BLaER1 (cell line): ENCODE results near the gene ANKRD18B.
"Not testable (repeated sequence)": the region's sequence is repeated elsewhere in the genome, so short reads cannot be mapped to it uniquely, and the experiment has no call there.

Experiments used
- H3K27ac ChIP-seq: shearing (Covaris generic); formaldehyde crosslinking; 2 replicates; pipeline ENCODE4 v1.8.1; 2022
- H3K27me3 ChIP-seq: shearing (Covaris generic); formaldehyde crosslinking; 2 replicates; pipeline ENCODE4 v1.8.1; 2022
- H3K36me3 ChIP-seq: shearing (Covaris generic); formaldehyde crosslinking; 2 replicates; pipeline ENCODE4 v1.8.1; 2022
- H3K4me1 ChIP-seq: shearing (Covaris generic); formaldehyde crosslinking; 2 replicates; pipeline ENCODE4 v1.8.1; 2022
- H3K4me2 ChIP-seq: shearing (Covaris generic); formaldehyde crosslinking; 2 replicates; pipeline ENCODE4 v1.8.1; 2022
- H3K4me3 ChIP-seq: shearing (Covaris generic); formaldehyde crosslinking; 2 replicates; pipeline ENCODE4 v1.8.1; 2022
- H3K9ac ChIP-seq: shearing (Covaris generic); formaldehyde crosslinking; 2 replicates; pipeline ENCODE4 v1.8.1; 2022
- H3K9me3 ChIP-seq: shearing (Covaris generic); formaldehyde crosslinking; 2 replicates; pipeline ENCODE4 v1.8.1; 2022
- H4K20me1 ChIP-seq: shearing (Covaris generic); formaldehyde crosslinking; 2 replicates; pipeline ENCODE4 v1.8.1; 2022
- Cebpa-rat ChIP-seq: shearing (Covaris generic); IDR thresholded peaks from 2 replicates; pipeline ENCODE4 v1.8.1; 2022

Gene ANKRD18B

DNA sequence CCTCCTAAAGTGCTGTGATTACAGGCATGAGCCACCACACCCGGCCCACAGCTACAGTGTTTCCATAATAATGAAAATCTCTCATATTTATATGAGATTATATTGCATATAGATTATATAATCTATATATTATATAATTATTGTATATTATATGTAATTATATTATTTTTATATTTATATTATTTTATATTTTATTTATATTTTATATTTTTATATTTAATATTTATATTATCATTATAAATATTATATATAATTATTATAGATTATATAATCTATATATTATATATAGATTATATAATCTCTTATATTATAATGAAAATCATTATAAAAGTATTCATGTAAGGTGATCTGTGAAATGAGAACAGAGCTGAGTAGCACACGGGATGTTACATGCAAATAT, 11.5 kb downstream of the ANKRD18B start:
- H3K4me3 ChIP-seq = no peak overlapping the region
- H4K20me1 ChIP-seq = no peaks in the 10 kb centered on the region
- H3K9me3 ChIP-seq = no peaks in the 10 kb centered on the region
- H3K36me3 ChIP-seq = no peaks in the 10 kb centered on the region
- no peak overlapping the region for H3K9ac ChIP-seq
- TF ChIP-seq Cebpa-rat = no peak
- no peak overlapping the region for H3K27ac ChIP-seq
- no peaks in the 10 kb centered on the region for H3K4me1 ChIP-seq
- no peak overlapping the region for H3K4me2 ChIP-seq
- no peaks in the 10 kb centered on the region for H3K27me3 ChIP-seq

DNA sequence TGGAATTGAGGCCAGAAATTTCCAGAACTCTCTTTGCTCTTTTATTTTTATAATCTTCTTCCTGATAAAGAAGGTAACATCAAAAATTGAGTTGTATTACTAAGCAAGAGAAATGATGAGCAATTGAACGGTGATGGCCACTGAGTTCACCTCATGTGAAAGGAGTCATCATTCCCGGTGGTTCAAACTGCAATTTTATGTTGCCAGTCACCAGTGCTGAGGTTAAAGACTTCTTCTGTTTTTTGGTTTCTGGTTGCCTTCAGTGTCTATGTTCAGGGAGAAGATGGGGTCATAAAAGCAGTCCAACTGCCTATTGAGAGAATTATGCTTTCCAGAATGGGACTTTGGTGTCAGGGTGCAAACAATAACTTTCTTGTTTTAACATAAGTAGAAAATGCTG, 19.4 kb downstream of the ANKRD18B start:
- not testable (repeated sequence) for H3K4me1 ChIP-seq, H4K20me1 ChIP-seq, H3K4me3 ChIP-seq, H3K9me3 ChIP-seq, H3K4me2 ChIP-seq, H3K27me3 ChIP-seq, H3K36me3 ChIP-seq, H3K27ac ChIP-seq, H3K9ac ChIP-seq

DNA sequence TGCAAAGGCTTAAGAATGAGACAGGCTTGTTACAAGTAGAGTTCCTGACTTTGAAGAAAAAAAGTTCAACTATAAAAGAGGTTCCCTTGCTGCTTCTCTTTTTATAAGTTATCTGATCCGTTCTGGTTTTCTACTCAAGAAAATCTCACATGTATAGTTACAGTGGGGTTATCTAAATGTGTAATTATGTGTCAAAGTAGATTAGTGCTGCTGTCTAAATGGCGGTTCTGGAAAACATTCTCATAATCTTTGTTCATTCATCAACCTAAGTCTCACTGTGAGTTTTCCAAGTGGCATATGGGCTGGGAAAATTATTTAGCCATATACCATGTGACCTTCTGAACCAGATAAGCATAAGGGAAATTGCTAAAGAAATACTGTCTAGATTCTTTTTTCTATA, 21.7 kb downstream of the ANKRD18B start:
- H3K27ac ChIP-seq, H3K36me3 ChIP-seq, H3K27me3 ChIP-seq, H4K20me1 ChIP-seq, H3K4me2 ChIP-seq, H3K4me3 ChIP-seq, H3K4me1 ChIP-seq, H3K9me3 ChIP-seq, H3K9ac ChIP-seq: not testable (repeated sequence)

DNA sequence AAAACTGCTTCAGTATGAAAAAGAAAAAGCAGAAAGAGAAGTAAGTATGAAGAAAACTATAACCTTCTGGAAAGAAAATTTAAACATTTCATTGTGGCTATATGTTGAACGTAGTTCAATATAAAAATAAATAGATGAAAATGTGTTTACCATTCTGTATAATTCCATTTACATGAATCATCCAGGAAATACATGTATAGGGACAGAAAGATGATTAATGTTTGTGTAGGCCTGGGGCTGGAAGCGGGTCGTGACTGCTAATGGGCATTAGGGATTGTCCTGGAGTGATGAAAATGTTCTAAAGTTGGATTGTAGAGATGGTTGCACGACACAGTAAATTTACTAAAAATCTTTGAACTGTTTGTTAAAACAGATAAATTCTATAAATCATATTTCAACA, 24.8 kb downstream of the ANKRD18B start:
- not testable (repeated sequence) for H3K27ac ChIP-seq, H3K4me1 ChIP-seq, H3K9ac ChIP-seq, H3K9me3 ChIP-seq, H3K27me3 ChIP-seq, H3K4me2 ChIP-seq, H3K36me3 ChIP-seq, H3K4me3 ChIP-seq, H4K20me1 ChIP-seq

DNA sequence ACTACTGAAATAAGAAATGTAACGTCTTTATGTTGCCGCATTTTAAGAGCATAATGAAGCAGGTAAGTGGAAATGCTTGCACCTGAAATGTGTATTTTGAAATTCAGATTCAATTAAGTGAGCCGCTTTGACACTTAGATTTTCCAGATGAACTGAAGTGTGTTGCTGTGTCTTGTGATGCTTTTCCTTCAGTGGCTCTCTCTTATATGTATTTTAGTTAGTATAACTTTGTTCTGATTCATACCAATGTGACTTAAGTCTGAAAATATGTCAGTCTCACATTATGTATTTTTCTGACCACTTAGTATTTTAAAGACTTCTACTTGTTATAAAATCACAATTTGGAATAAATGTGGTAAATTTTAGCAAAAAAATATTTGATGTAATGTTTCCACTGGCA, 25.4 kb downstream of the ANKRD18B start:
- not testable (repeated sequence) for H3K27ac ChIP-seq, H3K9ac ChIP-seq, H3K4me2 ChIP-seq

DNA sequence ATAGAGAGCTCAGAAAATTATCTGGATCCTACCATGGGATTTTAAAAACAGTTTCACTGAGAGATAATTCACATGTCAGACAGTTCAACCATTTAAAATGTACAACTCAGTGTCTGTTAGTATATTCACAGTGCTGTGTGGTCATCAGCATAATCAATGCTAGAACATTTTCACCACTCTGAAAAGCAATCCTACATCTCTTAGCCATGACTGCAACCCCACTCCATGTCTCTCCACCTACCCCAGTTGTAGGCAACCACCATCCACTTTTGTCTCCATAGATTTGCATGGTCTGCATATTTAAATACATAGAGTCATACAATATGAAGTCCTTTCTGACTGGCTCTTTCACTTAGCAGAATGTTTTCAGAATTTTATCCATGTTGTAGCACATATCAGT, 27.1 kb downstream of the ANKRD18B start:
- H3K36me3 ChIP-seq, H3K9ac ChIP-seq, H3K4me2 ChIP-seq, H3K4me1 ChIP-seq, H3K4me3 ChIP-seq, H3K9me3 ChIP-seq, H4K20me1 ChIP-seq, H3K27ac ChIP-seq, H3K27me3 ChIP-seq: not testable (repeated sequence)

More for the DNA sequence above, 25.4 kb downstream of the ANKRD18B start:
- not testable (repeated sequence) for H3K27me3 ChIP-seq, H3K4me3 ChIP-seq, H3K9me3 ChIP-seq, H3K36me3 ChIP-seq, H3K4me1 ChIP-seq, H4K20me1 ChIP-seq

DNA sequence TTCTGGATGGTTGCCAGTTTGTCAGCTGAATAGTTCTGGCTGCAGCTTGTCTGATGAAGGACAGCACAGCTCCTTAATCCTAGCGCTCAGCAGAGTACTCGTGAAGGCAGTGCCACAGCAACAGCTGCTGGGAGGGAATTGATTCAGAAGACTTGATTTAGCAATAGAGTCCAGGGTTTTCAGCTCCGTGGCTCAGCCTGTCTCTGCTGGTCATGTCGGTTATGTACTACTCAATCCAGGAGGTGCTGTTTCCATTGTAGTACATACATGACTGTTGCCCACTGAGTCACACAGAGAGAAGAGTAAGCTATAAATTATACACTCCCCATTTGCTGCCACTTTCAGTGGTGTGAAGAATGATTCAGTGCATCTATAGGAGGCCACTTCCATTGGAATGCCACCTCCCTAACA, 28.3 kb downstream of the ANKRD18B start:
- H3K9me3 ChIP-seq, H4K20me1 ChIP-seq, H3K4me1 ChIP-seq, H3K4me2 ChIP-seq, H3K27ac ChIP-seq, H3K9ac ChIP-seq, H3K27me3 ChIP-seq, H3K36me3 ChIP-seq, H3K4me3 ChIP-seq: not testable (repeated sequence)

DNA sequence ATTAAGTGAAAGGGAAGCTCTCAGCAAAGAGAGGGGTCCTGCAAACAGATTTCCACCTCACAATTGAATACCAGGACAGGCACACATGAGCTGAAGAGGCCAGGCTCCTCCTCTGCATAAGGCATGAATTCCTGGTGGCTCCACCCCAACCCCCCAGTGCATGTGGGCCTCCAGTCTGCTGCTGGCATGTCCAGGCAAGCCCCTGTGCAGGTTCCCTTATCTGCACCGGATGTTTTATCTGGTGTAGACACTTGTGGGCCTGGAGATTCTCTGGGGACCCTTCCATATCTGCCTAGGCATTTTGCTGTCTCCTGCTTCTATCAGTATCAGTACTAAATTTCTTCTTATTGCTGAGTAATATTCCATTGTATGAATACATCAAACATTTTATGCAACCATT, 36.2 kb downstream of the ANKRD18B start:
- not testable (repeated sequence) for H3K4me1 ChIP-seq, H3K9me3 ChIP-seq, H3K36me3 ChIP-seq, H3K9ac ChIP-seq, H3K4me3 ChIP-seq, H3K27me3 ChIP-seq, H3K27ac ChIP-seq, H4K20me1 ChIP-seq
- H3K4me2 ChIP-seq = peak overlapping the region; percentile 17; the same call in 1 of the 2 replicates

DNA sequence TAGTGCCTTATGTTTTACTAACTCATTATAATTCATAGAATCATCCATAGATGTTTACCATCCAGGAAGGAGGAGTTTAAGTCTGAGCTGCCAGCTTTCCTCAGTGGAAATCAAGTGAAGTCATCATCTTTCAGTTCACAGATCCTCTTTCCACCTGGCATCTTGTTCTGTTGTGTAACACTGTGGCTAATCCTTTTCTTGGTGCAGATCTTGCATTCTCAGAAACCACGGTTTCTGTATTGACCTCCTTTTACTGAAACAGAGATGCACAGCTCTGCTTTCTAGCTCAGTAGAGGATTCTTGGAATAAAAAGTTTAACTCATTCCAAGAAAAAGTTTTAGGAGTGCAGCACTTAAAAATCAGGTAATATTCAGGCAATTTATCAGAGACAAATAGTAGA, 38.1 kb downstream of the ANKRD18B start:
- not testable (repeated sequence) for H4K20me1 ChIP-seq, H3K27ac ChIP-seq, H3K36me3 ChIP-seq, H3K4me1 ChIP-seq, H3K9me3 ChIP-seq, H3K27me3 ChIP-seq, H3K9ac ChIP-seq, H3K4me2 ChIP-seq, H3K4me3 ChIP-seq

DNA sequence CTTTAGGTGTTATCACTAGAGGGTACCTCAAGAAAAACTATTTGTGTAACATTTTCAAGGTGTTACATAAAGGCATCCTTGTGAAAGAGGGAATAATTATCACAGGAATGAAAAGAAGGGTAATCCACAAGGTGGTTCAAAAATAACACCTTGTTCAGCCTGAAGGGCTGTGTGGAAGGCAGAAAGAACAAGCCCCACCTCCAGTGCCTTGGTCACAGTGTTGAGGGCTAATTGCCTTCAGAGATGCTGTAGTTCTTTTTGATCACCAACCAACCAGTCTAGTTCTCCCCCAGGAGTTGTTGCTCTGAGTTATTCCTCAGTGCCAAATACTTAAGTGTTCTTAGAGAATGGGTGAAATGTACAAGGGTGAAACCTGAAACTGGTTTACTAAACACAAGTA, 43.7 kb downstream of the ANKRD18B start:
- H3K4me2 ChIP-seq, H3K27ac ChIP-seq, H3K4me3 ChIP-seq, H3K27me3 ChIP-seq, H3K9me3 ChIP-seq, H3K9ac ChIP-seq, H4K20me1 ChIP-seq, H3K36me3 ChIP-seq: not testable (repeated sequence)
- peaks cover 14% of the 10 kb centered on the region; the same call in 1 of the 2 replicates for H3K4me1 ChIP-seq

DNA sequence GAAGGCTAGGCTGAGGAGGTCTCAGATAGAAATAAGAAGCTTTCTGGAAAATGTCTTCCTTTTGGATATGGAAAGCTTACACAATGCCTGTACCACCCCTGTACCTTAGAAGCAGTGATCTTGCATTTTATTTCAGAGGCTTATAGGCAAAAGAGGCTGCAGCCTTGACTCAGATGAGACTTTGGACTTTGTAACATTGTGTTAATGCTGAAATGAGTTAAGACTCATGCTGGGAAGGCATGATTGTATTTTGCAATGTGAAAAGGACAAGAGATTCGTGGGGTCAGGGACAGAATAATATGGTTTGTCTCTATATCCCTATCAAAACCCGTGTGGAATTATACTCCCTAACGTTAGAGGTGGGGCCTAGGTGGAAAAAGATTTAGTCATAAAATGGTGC, 53.7 kb downstream of the ANKRD18B start:
- not testable (repeated sequence) for H4K20me1 ChIP-seq, H3K4me2 ChIP-seq, H3K36me3 ChIP-seq, H3K9me3 ChIP-seq, H3K4me1 ChIP-seq, H3K4me3 ChIP-seq, H3K27me3 ChIP-seq, H3K27ac ChIP-seq, H3K9ac ChIP-seq

DNA sequence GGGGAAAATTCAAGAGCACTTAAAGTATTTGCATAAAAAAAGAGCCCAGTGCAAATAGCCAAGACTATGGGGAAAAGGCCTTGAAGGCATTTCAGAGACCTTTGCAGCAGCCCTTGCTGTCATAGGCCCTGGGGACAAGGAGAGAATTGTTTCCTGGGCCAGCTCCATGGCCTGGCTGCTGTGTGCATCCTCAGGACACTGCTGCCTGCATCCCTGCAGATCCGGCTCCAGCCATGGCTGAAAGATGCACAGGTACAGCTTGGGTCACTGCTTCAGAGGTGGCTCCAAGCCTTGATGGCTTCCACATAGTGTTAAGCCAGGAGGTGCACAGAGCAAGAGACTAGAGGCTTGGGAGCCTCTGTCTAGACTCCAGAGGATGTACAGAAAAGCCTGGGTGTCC, 55.9 kb downstream of the ANKRD18B start:
- H3K9ac ChIP-seq, H4K20me1 ChIP-seq, H3K27me3 ChIP-seq, H3K4me3 ChIP-seq, H3K4me2 ChIP-seq, H3K36me3 ChIP-seq, H3K4me1 ChIP-seq, H3K9me3 ChIP-seq, H3K27ac ChIP-seq: not testable (repeated sequence)

DNA sequence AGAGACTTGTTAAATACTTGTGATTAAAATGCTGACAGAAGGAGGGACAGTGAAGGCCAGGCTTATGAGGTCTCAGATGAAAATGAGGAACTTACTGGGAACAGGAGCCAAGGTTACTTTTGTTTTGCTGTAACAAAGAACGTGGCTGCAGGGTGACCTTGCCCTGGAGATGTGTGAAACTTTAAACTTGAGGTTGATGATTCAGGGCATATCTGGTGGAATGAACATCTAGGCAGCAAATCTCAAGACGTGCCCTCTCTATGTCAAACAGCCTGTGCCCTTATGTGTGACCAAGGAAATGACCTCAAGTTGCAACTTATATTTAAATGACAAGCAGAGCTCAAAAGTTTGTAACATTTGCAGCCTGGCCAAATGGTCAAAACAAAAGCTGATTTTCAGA, 58.6 kb downstream of the ANKRD18B start:
- H3K9me3 ChIP-seq, H4K20me1 ChIP-seq, H3K4me3 ChIP-seq, H3K36me3 ChIP-seq, H3K4me2 ChIP-seq, H3K27ac ChIP-seq, H3K4me1 ChIP-seq, H3K9ac ChIP-seq, H3K27me3 ChIP-seq: not testable (repeated sequence)

DNA sequence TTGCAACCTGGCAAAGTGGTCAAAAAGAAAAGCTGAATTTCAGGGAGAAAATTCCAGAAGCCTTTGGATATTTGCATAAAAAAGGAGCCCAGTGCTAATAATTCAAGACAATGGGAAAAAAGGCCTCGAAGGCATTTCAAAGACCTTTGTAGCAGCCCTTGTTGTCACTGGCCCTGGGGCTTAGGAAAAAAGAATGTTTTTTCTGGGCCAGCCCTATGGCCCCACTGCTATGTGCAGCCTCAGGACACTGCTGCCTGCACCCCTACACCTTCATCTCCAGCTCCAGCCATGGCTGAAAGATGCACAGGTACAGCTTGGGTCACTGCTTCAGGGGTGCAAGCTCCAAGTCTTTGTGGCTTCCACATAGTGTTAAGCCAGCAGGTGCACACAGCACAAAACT, 62.1 kb downstream of the ANKRD18B start:
- not testable (repeated sequence) for H3K4me1 ChIP-seq, H3K27me3 ChIP-seq, H3K4me3 ChIP-seq, H3K4me2 ChIP-seq, H3K27ac ChIP-seq, H3K36me3 ChIP-seq, H4K20me1 ChIP-seq, H3K9me3 ChIP-seq, H3K9ac ChIP-seq

DNA sequence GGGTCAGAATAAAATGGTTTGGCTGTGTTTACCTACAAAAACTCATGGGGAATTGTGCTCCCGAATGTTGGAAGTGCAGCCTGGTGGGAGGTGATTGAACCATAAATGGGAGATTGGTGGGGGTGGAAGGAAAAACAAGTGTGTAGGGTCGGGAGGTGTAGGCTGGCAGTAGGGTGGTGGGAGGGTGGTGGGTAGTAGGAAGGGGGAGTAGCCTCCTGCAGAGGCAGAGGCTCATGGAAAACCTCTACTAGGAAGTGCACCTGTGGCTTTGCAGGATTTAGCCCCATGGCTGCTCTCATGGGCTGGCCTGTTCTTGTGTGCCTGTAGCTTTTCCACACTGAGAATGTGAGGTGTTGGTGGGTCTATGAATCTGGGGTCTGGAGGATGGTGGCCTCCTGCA, 63.7 kb downstream of the ANKRD18B start:
- not testable (repeated sequence) for H3K27ac ChIP-seq, H4K20me1 ChIP-seq, H3K9me3 ChIP-seq, H3K4me1 ChIP-seq, H3K9ac ChIP-seq, H3K36me3 ChIP-seq, H3K4me3 ChIP-seq, H3K4me2 ChIP-seq, H3K27me3 ChIP-seq

DNA sequence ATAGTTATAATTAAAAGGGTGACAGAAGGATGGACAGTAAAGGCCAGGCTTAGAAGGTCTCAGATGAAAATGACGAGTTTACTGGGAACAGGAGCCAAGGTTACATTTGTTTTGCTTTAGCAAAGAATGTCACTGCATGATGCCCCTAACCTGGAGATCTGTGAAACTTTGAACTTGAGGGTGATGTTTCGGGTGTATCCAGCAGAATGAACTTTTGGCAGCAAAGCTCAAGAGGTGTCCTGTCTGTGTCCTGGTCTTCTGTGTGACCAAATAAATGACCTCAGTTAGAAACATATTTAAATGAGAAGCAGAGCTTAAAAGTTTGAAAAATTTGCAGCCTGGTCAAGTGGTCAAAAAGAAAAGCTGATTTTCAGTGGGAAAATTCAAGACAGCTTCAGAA, 64.8 kb downstream of the ANKRD18B start:
- not testable (repeated sequence) for H3K9ac ChIP-seq, H3K4me2 ChIP-seq, H3K9me3 ChIP-seq, H3K4me3 ChIP-seq, H3K27ac ChIP-seq, H4K20me1 ChIP-seq, H3K4me1 ChIP-seq, H3K36me3 ChIP-seq, H3K27me3 ChIP-seq
